Small intestine (tissue), 7 donors: ENCODE measurements around the gene GID8. TPM values are rescaled to one million over a fixed set of nuclear protein-coding genes. Genes with fewer than 3 reads are reported as not detected.

Experiments
- DNase-seq, 2 donors: peaks; one replicate each; pipeline versions ENCODE4 v3.0.0 to v3.0.0-alpha.2; 2013
- FAIRE-seq: peaks from 2 replicates; lab custom pipeline; 2012; peaks lifted over from hg19 to GRCh38; lab: Jason Lieb, UNC
- H3K27ac ChIP-seq, 3 donors: one replicate each; pipeline ENCODE4 v1.5.1; 2013; ENCODE audit warnings: low read length in 2 of 3, mild to moderate bottlenecking in 2 of 3, control low read depth in 1 of 3, inconsistent platforms in 1 of 3, low read depth in 1 of 3, moderate library complexity in 1 of 3
- H3K27me3 ChIP-seq, 3 donors: one replicate each; pipeline ENCODE4 v1.6.1; 2013; ENCODE audit warnings: low read length in 3 of 3, inconsistent platforms in 1 of 3; ENCODE audit not compliant: control insufficient read depth in 3 of 3, insufficient read depth in 3 of 3
- H3K36me3 ChIP-seq, 3 donors: one replicate each; pipeline ENCODE4 v1.6.1; 2013; ENCODE audit warnings: low read length in 3 of 3, inconsistent platforms in 1 of 3, low read depth in 1 of 3, mild to moderate bottlenecking in 1 of 3, moderate library complexity in 1 of 3; ENCODE audit not compliant: control insufficient read depth in 3 of 3, insufficient read depth in 2 of 3
- H3K4me1 ChIP-seq, 3 donors: one replicate each; pipeline ENCODE4 v1.6.1; 2013; ENCODE audit warnings: low read length in 2 of 3, inconsistent platforms in 1 of 3, low read depth in 1 of 3, mild to moderate bottlenecking in 1 of 3, moderate library complexity in 1 of 3; ENCODE audit not compliant: control insufficient read depth in 3 of 3, insufficient read depth in 2 of 3
- H3K4me3 ChIP-seq, 3 donors: one replicate each; pipeline ENCODE4 v1.5.1; 2013; ENCODE audit warnings: low read length in 3 of 3, control low read depth in 1 of 3, inconsistent platforms in 1 of 3, low read depth in 1 of 3, mild to moderate bottlenecking in 1 of 3, moderate library complexity in 1 of 3
- H3K9me3 ChIP-seq, 2 donors: one replicate each; pipeline ENCODE4 v1.6.1; 2013; ENCODE audit warnings: low read depth in 1 of 2, low read length in 1 of 2; ENCODE audit not compliant: control insufficient read depth in 2 of 2, insufficient read depth in 1 of 2
- WGBS, 3 donors: extraction: QIAGEN DNeasy Blood & Tissue Kit; methylation state at CpG; one replicate each; pipeline ENCODE4 v1.1.7; 2013; 5-methylcytosine and 5-hydroxymethylcytosine counted together
- polyA plus RNA-seq, 4 donors: library from polyadenylated mRNA; stranded (reverse) in 3 of 4; unstranded in 1 of 4; fragments of 200-250 nt in 3 of 4; fragments of 120-200 nt in 1 of 4; gene quantifications; one replicate each; pipeline versions ENCODE4 v1.2.1 to v1.2.3, GENCODE V29; 2013
- donor health status: healthy with polysubstance abuse.
- donor health status: control.
- donor health status: control.
- donor health status: Bipolar disorder and iron deficiency.
- donor health status: healthy.

Gene GID8
- polyA plus RNA-seq, 4 donors, result 14.3 to 31.0 (median 17.1) TPM

GRCh38 chr20:62935968-62936585 is 1.9 kb upstream of the GID8 start:
- WGBS, 3 donors, result 89 to 91% (median 90%) methylated on average over 22 of the region's 22 CpGs
- no peak for DNase-seq
- H3K9me3 ChIP-seq, result no peaks in the 10 kb centered on the region
- peak overlapping the region in 1 of 3 donors; percentile 97 for H3K4me3 ChIP-seq
- H3K27ac ChIP-seq, result no peak overlapping the region
- H3K36me3 ChIP-seq, result peaks cover 0 to 37% (median 7%) of the 10 kb centered on the region in 3 donors
- no peak for FAIRE-seq
- peaks cover 5 to 10% (median 10%) of the 10 kb centered on the region in 3 donors for H3K4me1 ChIP-seq
- H3K27me3 ChIP-seq, result no peaks in the 10 kb centered on the region

GRCh38 chr20:62937268-62938104 is 461 bp upstream of the GID8 start:
- H3K27ac ChIP-seq, result peak overlapping the region; percentile 77 to 97 (median 81)
- no peak for FAIRE-seq
- peaks cover 5 to 10% (median 10%) of the 10 kb centered on the region in 3 donors for H3K4me1 ChIP-seq
- H3K9me3 ChIP-seq, result no peaks in the 10 kb centered on the region
- peak overlapping the region; percentile 82 to 98 (median 97) for H3K4me3 ChIP-seq
- no peaks in the 10 kb centered on the region for H3K27me3 ChIP-seq
- H3K36me3 ChIP-seq, result peaks cover 0 to 42% (median 7%) of the 10 kb centered on the region in 3 donors
- DNase-seq, result peak; percentile 93 to 98
- 0 to 1% (median 0%) methylated on average over 88 to 92 of the region's 92 CpGs for WGBS, 3 donors

- FAIRE-seq (no peak), DNase-seq (no peak)
- 91 to 92% (median 91%) methylated on average over 8 of the region's 8 CpGs for WGBS, 3 donors
- Histone ChIP-seq H3K27ac (no peak overlapping the region), H3K4me3 (no peak overlapping the region), H3K27me3 (no peaks in the 10 kb centered on the region), H3K4me1 (peaks cover 0 to 8% (median 3%) of the 10 kb centered on the region in 3 donors), H3K9me3 (no peaks in the 10 kb centered on the region), H3K36me3 (peaks cover 12 to 45% (median 16%) of the 10 kb centered on the region in 3 donors)
These were observed 2.9 kb downstream of the GID8 start for GRCh38 chr20:62940875-62941274.

- no peak overlapping the region for H3K27ac ChIP-seq
- no peak overlapping the region for H3K4me3 ChIP-seq
- DNase-seq, result no peak
- no peaks in the 10 kb centered on the region for H3K9me3 ChIP-seq
- peaks cover 12 to 48% (median 19%) of the 10 kb centered on the region in 3 donors for H3K36me3 ChIP-seq
- H3K27me3 ChIP-seq, result no peaks in the 10 kb centered on the region
- FAIRE-seq, result no peak
- 96 to 100% (median 98%) methylated on average over 1 of the region's 1 CpG for WGBS, 3 donors
- H3K4me1 ChIP-seq, result peaks cover 0 to 4% (median 0%) of the 10 kb centered on the region in 3 donors
These were observed 3.8 kb downstream of the GID8 start for GRCh38 chr20:62941792-62942191.

- peaks cover 0 to 4% (median 0%) of the 10 kb centered on the region in 3 donors for H3K4me1 ChIP-seq
- no peak for FAIRE-seq
- no peak overlapping the region for H3K4me3 ChIP-seq
- no peaks in the 10 kb centered on the region for H3K27me3 ChIP-seq
- no peak for DNase-seq
- peaks cover 12 to 52% (median 19%) of the 10 kb centered on the region in 3 donors for H3K36me3 ChIP-seq
- H3K27ac ChIP-seq, result no peak overlapping the region
- WGBS, 3 donors, result 92 to 100% (median 93%) methylated on average over 2 of the region's 2 CpGs
- H3K9me3 ChIP-seq, result no peaks in the 10 kb centered on the region
These were observed 4.5 kb downstream of the GID8 start for GRCh38 chr20:62942456-62942855.

- FAIRE-seq (no peak), DNase-seq (no peak)
- Histone ChIP-seq H3K27me3 (no peaks in the 10 kb centered on the region), H3K4me3 (no peak overlapping the region), H3K4me1 (peaks cover 0 to 4% (median 0%) of the 10 kb centered on the region in 3 donors), H3K27ac (no peak overlapping the region), H3K36me3 (peaks cover 12 to 58% (median 19%) of the 10 kb centered on the region in 3 donors), H3K9me3 (no peaks in the 10 kb centered on the region)
- 94 to 97% (median 97%) methylated on average over 14 of the region's 14 CpGs for WGBS, 3 donors
These were observed 5.4 kb downstream of the GID8 start for GRCh38 chr20:62943396-62943795.

- DNase-seq (no peak), FAIRE-seq (no peak)
- whole genome bisulfite sequencing, 3 donors, result 94 to 97% (median 95%) methylated on average over 8 of the region's 8 CpGs
- Histone ChIP-seq H3K36me3 (peaks cover 12 to 64% (median 23%) of the 10 kb centered on the region in 3 donors), H3K9me3 (peaks cover 0 to 5% of the 10 kb centered on the region in 2 donors), H3K27me3 (no peaks in the 10 kb centered on the region), H3K4me3 (no peak overlapping the region), H3K27ac (no peak overlapping the region), H3K4me1 (peaks cover 0 to 4% (median 0%) of the 10 kb centered on the region in 3 donors)
These were observed 6.2 kb downstream of the GID8 start for GRCh38 chr20:62944184-62944583.

GRCh38 chr20:62944746-62945145 is 6.8 kb downstream of the GID8 start:
- Histone ChIP-seq H3K9me3 (peaks cover 0 to 5% of the 10 kb centered on the region in 2 donors), H3K4me3 (no peak overlapping the region), H3K4me1 (peaks cover 0 to 1% (median 0%) of the 10 kb centered on the region in 3 donors), H3K27ac (no peak overlapping the region), H3K36me3 (peaks cover 12 to 65% (median 23%) of the 10 kb centered on the region in 3 donors), H3K27me3 (no peaks in the 10 kb centered on the region)
- no peak for DNase-seq
- WGBS, 3 donors, result 93 to 96% (median 94%) methylated on average over 10 of the region's 10 CpGs
- no peak for FAIRE-seq
